Measurements from ENCODE around the gene SOX1.

The SOX1 gene

GRCh38 chr13:112073245-112074138 lies 6.5 kb downstream of the SOX1 start:
- DNase-seq, result no peak

- DNase-seq, result no peak
Measured at GRCh38 chr13:112074139-112074865, 7.4 kb downstream of the SOX1 start.

GRCh38 chr13:112077729-112078128 lies 10.8 kb downstream of the SOX1 start:
- no peak for DNase-seq

- DNase-seq, result no peak
Measured at GRCh38 chr13:112078216-112078615, 11.3 kb downstream of the SOX1 start.

GRCh38 chr13:112078879-112079531 lies 12.1 kb downstream of the SOX1 start:
- no peak for DNase-seq

- DNase-seq, result no peak
Measured at GRCh38 chr13:112079696-112080095, 12.7 kb downstream of the SOX1 start.

GRCh38 chr13:112083971-112084370 lies 17.0 kb downstream of the SOX1 start:
- DNase-seq, result no peak

GRCh38 chr13:112092453-112092852 lies 25.5 kb downstream of the SOX1 start:
- DNase-seq, result no peak

- DNase-seq, result no peak
Measured at GRCh38 chr13:112095354-112095753, 28.4 kb downstream of the SOX1 start.

- no peak for DNase-seq
Measured at GRCh38 chr13:112096959-112097358, 30.0 kb downstream of the SOX1 start.

GRCh38 chr13:112097770-112098169 lies 30.8 kb downstream of the SOX1 start:
- DNase-seq, result no peak

GRCh38 chr13:112098699-112099098 lies 31.8 kb downstream of the SOX1 start:
- no peak for DNase-seq

- no peak for DNase-seq
Measured at GRCh38 chr13:112101360-112101930, 34.5 kb downstream of the SOX1 start.

- DNase-seq, result no peak
Measured at GRCh38 chr13:112102243-112102642, 35.3 kb downstream of the SOX1 start.

GRCh38 chr13:112103260-112103838 lies 36.4 kb downstream of the SOX1 start:
- DNase-seq, result no peak

GRCh38 chr13:112103961-112104880 lies 37.3 kb downstream of the SOX1 start:
- DNase-seq, result no peak

GRCh38 chr13:112104881-112105234 lies 37.9 kb downstream of the SOX1 start:
- no peak for DNase-seq

- DNase-seq, result no peak
Measured at GRCh38 chr13:112105244-112105681, 38.3 kb downstream of the SOX1 start.

- DNase-seq, result no peak
Measured at GRCh38 chr13:112105892-112106291, 38.9 kb downstream of the SOX1 start.

- no peak for DNase-seq
Measured at GRCh38 chr13:112106478-112107141, 39.7 kb downstream of the SOX1 start.

GRCh38 chr13:112107289-112107688 lies 40.3 kb downstream of the SOX1 start:
- no peak for DNase-seq
